Hepatocyte (in vitro differentiated cells): ENCODE data around the gene RAB37.

Experiments
- CTCF ChIP-seq: fragments of 200-600 bp; sonication (generic); IDR thresholded peaks from 2 replicates; pipeline ENCODE4 v1.5.1; 2016; ENCODE audit warnings: antibody characterized with exemption, mild to moderate bottlenecking; ENCODE audit not compliant: poor library complexity
- EZH2 ChIP-seq: fragments of 200-600 bp; sonication (generic); IDR thresholded peaks from 2 replicates; pipeline ENCODE4 v1.6.1; 2016; ENCODE audit warnings: antibody characterized with exemption, mild to moderate bottlenecking, borderline replicate concordance
- EZH2phosphoT487 ChIP-seq: fragments of 200-600 bp; sonication (generic); IDR thresholded peaks from one replicate; pipeline ENCODE4 v1.6.1; 2018; ENCODE audit warnings: antibody characterized with exemption, mild to moderate bottlenecking, low read depth, moderate library complexity; ENCODE audit not compliant: unreplicated experiment, severe bottlenecking

DNA sequence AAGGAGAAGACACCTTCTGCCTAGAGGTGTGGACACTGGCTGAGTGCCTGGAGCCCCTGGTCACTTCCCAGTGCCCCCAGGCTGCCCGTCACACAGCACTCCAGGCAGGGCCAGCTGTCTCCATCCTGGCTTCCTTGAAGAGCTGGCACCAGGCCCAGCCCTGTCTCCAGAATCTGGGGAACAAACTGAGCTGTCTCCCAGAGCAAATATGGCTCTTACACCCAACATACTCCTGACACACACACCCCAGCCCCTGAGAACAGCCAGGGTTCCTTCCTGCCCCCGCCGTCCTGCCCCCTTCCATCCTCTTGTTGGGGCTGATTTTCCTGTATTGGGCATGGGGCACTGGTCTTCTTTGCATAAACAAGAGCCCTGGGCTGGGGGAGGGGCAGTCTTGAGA lies 20.4 kb downstream of the RAB37 start:
- TF ChIP-seq CTCF (no peak), EZH2 (no peak), EZH2phosphoT487 (no peak)
